Transverse colon (tissue), 4 donors: ENCODE measurements around the gene TBX5.

ENCODE experiments used
- EP300 ChIP-seq: sonication (generic); formaldehyde crosslinking; IDR thresholded peaks from one replicate; pipeline ENCODE4 v1.6.1; 2017; ENCODE audit warnings: antibody characterized with exemption, low read depth
- POLR2A ChIP-seq: fragments of 450-650 bp; IDR thresholded peaks from one replicate; pipeline ENCODE4 v1.6.1; 2016; ENCODE audit warnings: antibody characterized with exemption, mild to moderate bottlenecking, moderate library complexity
- POLR2AphosphoS5 ChIP-seq, 3 donors: sonication (generic); formaldehyde crosslinking; IDR thresholded peaks; one replicate each; pipeline ENCODE4 v1.6.1; 2016; ENCODE audit warnings: antibody characterized with exemption in 3 of 3
- TF ChIP-seq, protein P1 (sequence below), 5 experiments: fragments of 200-600 bp in 3 of 5; fragments of 450-650 bp in 2 of 5; sonication (generic) in 3 of 5; IDR thresholded peaks; 1 replicate in 2 of 5; 2 replicates in 3 of 5; pipeline ENCODE4 v1.5.1; 2016 to 2017; ENCODE audit warnings: antibody characterized with exemption in 5 of 5, inconsistent platforms in 3 of 5, mild to moderate bottlenecking in 2 of 5, moderate library complexity in 1 of 5

DNA sequence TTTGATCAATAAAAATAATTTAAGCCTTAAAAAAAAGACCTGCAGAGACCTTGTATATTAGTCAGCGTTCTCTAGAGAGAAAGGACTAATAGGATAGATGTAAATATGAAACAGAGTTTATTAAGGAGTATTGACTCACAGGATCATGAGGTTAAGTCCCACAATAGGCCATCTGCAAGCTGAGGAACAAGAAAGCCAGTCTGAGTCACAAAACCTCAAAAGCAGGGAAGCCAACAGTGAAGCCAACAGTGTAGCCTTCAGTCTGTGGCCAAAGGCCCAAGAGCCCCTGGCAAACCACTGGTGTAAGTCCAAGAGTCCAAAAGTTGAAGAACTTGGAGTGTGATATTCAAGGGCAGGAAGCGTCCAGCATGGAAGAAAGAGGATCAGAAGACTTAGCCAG is 66.3 kb downstream of the TBX5 start:
- TF ChIP-seq POLR2A (no peak), EP300 (no peak), POLR2AphosphoS5 (IDR thresholded peaks at IDR 0.05) (no peak)
- TF ChIP-seq, protein P1, sequence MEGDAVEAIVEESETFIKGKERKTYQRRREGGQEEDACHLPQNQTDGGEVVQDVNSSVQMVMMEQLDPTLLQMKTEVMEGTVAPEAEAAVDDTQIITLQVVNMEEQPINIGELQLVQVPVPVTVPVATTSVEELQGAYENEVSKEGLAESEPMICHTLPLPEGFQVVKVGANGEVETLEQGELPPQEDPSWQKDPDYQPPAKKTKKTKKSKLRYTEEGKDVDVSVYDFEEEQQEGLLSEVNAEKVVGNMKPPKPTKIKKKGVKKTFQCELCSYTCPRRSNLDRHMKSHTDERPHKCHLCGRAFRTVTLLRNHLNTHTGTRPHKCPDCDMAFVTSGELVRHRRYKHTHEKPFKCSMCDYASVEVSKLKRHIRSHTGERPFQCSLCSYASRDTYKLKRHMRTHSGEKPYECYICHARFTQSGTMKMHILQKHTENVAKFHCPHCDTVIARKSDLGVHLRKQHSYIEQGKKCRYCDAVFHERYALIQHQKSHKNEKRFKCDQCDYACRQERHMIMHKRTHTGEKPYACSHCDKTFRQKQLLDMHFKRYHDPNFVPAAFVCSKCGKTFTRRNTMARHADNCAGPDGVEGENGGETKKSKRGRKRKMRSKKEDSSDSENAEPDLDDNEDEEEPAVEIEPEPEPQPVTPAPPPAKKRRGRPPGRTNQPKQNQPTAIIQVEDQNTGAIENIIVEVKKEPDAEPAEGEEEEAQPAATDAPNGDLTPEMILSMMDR (IDR thresholded peaks at IDR 0.05), result no peak
